HG02970 (cell line): Measurements from ENCODE around the gene SEPHS1.

Experiments used
- ATAC-seq: cut with Tn5 transposase; IDR thresholded peaks from one replicate; pipeline ENCODE4 v1.9.1; 2021; ENCODE audit warnings: mild to moderate bottlenecking, moderate library complexity, moderate number of reproducible peaks; ENCODE audit not compliant: unreplicated experiment, low FRiP score

The SEPHS1 gene

GRCh38 chr10:13365831-13366230, 17.7 kb upstream of the SEPHS1 start:
- ATAC-seq, result no peak

- ATAC-seq, result no peak
Observed at GRCh38 chr10:13365243-13365642, 17.1 kb upstream of the SEPHS1 start.

GRCh38 chr10:13360587-13360986, 12.5 kb upstream of the SEPHS1 start:
- no peak for ATAC-seq

GRCh38 chr10:13356392-13356791, 8.3 kb upstream of the SEPHS1 start:
- no peak for ATAC-seq

- ATAC-seq, result no peak
Observed at GRCh38 chr10:13354783-13355182, 6.7 kb upstream of the SEPHS1 start.

GRCh38 chr10:13352519-13352918, 4.4 kb upstream of the SEPHS1 start:
- no peak for ATAC-seq

GRCh38 chr10:13351340-13351915, 3.3 kb upstream of the SEPHS1 start:
- no peak for ATAC-seq

- no peak for ATAC-seq
Observed at GRCh38 chr10:13349463-13350274, 1.6 kb upstream of the SEPHS1 start.

GRCh38 chr10:13347500-13348156, 465 bp downstream of the SEPHS1 start:
- peak; percentile 64 for ATAC-seq

- peak; percentile 36 for ATAC-seq
Observed at GRCh38 chr10:13347043-13347499, 1.0 kb downstream of the SEPHS1 start.

GRCh38 chr10:13346283-13347042, 1.6 kb downstream of the SEPHS1 start:
- no peak for ATAC-seq

- peak; percentile 81 for ATAC-seq
Observed at GRCh38 chr10:13340626-13341376, 7.3 kb downstream of the SEPHS1 start.

- peak; percentile 7 for ATAC-seq
Observed at GRCh38 chr10:13340068-13340467, 8.0 kb downstream of the SEPHS1 start.

- ATAC-seq, result no peak
Observed at GRCh38 chr10:13338390-13339110, 9.5 kb downstream of the SEPHS1 start.

- ATAC-seq, result no peak
Observed at GRCh38 chr10:13337827-13338196, 10.3 kb downstream of the SEPHS1 start.

- ATAC-seq, result no peak
Observed at GRCh38 chr10:13337128-13337826, 10.8 kb downstream of the SEPHS1 start.

GRCh38 chr10:13335881-13336280, 12.2 kb downstream of the SEPHS1 start:
- ATAC-seq, result no peak

GRCh38 chr10:13334556-13334955, 13.5 kb downstream of the SEPHS1 start:
- ATAC-seq, result no peak

GRCh38 chr10:13331646-13332045, 16.4 kb downstream of the SEPHS1 start:
- no peak for ATAC-seq
